Stimulated activated CD4-positive, alpha-beta T cell treated with anti-CD3 and anti-CD28 coated beads, TNF-alpha, amount 100 ng/mL, for 48 hours (primary cell): ENCODE data around the gene GRK6.
A peak's percentile ranks its signal among the peaks of the same experiment; 100 is the strongest.

Experiments
- DNase-seq, 3 donors: peaks; one replicate each; pipeline ENCODE4 v3.0.0-alpha.2; 2020; ENCODE audit warnings: low read depth in 3 of 3

Gene GRK6

DNA sequence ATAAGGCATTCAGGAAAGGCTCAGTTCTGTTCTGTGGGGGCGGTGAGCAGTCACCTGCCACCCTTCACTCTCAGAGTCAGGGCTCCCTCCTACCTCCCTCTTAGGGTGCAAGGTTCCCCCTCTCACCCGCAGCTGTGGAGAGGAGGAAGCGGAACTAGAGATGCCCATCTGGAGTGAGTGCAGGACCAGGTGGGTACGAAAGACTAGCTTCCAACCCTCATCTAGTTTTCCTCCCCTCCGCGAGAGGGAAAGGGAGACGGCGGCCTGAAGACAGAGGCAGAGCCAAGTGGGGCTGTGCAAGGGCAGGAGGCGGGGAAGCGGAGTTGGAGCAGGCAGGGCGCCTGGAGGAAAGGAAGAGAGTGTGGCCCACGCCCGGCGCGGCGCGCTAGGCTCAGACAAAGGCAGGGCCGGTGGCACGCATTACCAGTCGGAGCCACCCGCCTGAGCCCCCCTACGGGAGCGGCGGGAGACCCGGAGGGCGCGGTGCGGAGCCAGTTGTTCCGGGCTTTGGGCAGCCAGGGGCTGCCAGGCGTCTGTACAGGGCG lies 27.4 kb downstream of the GRK6 start:
- no peak for DNase-seq

- peak; percentile 85 to 91 (median 91) for DNase-seq
These were observed 28.0 kb downstream of the GRK6 start for GRCh38 chr5:177454397-177455035.

DNA sequence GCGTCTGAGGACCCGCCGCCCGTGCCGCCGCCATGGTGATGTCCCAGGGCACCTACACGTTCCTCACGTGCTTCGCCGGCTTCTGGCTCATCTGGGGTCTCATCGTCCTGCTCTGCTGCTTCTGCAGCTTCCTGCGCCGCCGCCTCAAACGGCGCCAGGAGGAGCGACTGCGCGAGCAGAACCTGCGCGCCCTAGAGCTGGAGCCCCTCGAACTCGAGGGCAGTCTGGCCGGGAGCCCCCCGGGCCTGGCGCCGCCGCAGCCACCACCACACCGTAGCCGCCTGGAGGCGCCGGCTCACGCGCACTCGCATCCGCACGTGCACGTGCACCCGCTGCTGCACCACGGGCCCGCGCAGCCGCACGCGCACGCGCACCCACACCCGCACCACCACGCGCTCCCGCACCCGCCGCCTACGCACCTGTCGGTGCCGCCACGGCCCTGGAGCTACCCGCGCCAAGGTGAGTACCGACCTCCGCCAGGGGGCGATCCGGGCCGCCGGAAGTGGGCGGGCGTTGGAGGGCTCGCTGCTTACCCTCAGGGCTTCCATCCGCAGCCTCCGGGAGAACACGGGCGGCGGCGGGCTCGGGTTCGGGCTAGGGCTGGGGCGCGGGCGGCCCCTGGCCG lies 28.7 kb downstream of the GRK6 start:
- DNase-seq: peak; percentile 85 to 93 (median 88)

GRCh38 chr5:177455661-177456590 lies 29.4 kb downstream of the GRK6 start:
- DNase-seq: peak; percentile 92 to 99 (median 98)

- DNase-seq: no peak
These were observed 30.1 kb downstream of the GRK6 start for GRCh38 chr5:177456591-177456964.

- peak in 2 of 3 donors; percentile 46 to 72 for DNase-seq
These were observed 30.7 kb downstream of the GRK6 start for GRCh38 chr5:177456976-177457851.

- no peak for DNase-seq
These were observed 31.6 kb downstream of the GRK6 start for GRCh38 chr5:177457852-177458681.

- no peak for DNase-seq
These were observed 32.5 kb downstream of the GRK6 start for GRCh38 chr5:177458912-177459350.

DNA sequence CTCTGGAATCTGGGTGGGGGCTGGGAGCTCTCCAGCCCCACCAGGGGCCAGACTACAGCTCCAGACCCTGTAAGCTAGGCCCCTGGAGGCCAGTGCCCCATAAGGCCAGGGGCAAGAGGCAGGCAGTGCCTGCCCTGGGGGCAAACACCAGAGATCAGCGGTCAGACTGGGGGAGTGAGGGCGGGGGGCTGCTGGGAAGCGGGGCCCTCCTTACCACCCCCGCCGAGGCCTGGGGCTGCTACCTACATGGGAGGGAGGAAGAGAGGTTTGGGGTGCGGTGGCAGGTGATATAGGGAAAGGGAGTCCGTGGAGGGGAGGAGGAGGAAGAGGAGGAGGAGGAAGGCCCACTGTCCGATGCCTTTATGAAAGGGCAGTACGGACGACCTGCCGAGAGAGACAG lies 32.9 kb downstream of the GRK6 start:
- no peak for DNase-seq

DNA sequence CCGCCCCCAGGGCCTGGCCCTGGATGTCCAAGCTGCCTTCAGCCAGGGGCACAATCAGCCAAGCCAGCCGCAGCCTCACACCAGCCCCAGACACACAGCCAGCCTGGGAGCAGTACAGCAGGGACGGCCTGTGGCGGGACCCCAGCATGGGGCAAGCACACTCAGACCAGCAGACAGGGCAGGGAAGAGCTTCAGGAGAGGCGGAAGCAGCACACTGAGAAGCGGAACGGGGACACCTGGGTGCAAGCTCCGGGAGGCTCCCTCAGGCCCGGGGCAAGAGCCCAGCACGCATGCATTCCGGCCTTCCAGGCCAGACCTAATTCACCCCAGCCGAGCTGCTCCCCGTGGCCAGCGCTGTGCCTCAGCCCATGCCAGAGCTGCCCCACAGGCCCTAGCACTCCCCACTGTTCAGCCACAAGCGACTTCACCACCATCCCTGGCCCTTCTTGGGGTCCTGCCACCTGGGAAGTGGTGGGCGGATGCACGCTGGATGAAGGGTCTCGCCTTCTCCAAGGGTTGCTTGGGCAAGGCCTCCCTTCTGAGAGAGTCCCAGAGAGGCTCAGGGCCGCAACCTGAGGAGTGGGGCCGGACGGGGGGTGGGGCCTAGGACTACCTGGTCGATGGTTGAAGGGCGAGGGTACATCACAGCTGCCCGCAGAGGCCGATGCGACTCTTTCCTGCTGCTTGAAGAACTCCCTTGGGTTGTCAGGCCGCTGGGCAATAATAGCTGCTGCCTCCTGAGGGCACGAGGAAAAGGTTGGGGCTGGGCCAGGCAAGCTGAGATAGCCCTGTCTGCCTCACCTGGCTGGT lies 33.5 kb downstream of the GRK6 start:
- no peak for DNase-seq

- DNase-seq: no peak
These were observed 35.7 kb downstream of the GRK6 start for GRCh38 chr5:177462021-177462670.

DNA sequence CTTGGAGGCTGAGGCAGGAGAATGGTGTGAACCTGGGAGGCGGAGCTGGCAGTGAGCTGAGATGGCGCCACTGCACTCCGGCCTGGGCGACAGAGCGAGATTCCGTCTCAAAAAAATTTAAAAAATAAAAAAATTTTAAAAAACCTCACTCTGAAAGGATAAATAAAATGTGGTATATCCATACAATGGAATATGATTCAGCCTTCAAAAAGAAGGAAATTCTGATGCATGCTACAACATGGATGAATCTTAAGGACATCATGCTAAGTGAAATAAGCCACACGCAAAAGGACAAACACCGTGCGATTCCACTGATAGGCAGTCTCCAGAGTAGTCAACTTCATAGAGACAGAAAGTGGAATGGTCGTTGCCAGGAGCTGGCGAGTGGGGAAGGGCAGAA lies 38.6 kb downstream of the GRK6 start:
- no peak for DNase-seq

DNA sequence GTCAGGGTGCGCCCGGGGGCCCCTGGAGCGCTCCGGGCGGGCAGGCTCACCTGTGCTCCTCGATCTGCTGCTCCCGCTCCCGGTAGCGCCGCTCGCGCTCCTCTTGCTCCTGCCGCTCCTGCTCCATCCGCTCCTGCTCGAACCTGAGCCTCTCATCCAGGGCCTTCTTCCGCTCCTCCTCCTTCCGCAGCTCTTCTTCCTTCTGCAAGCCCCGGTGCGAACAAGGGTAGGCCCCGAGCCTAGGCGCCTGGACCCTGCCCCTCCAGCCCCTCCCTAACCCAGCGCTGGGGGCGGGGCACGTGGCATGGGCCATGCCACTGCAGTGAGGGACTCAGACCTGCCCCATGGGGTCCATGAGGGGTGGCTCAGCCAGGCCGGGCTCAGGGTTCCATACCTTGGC lies 40.4 kb downstream of the GRK6 start:
- DNase-seq: no peak

GRCh38 chr5:177467436-177467835 lies 41.0 kb downstream of the GRK6 start:
- DNase-seq: no peak

- DNase-seq: no peak
These were observed 41.8 kb downstream of the GRK6 start for GRCh38 chr5:177468329-177468684.

DNA sequence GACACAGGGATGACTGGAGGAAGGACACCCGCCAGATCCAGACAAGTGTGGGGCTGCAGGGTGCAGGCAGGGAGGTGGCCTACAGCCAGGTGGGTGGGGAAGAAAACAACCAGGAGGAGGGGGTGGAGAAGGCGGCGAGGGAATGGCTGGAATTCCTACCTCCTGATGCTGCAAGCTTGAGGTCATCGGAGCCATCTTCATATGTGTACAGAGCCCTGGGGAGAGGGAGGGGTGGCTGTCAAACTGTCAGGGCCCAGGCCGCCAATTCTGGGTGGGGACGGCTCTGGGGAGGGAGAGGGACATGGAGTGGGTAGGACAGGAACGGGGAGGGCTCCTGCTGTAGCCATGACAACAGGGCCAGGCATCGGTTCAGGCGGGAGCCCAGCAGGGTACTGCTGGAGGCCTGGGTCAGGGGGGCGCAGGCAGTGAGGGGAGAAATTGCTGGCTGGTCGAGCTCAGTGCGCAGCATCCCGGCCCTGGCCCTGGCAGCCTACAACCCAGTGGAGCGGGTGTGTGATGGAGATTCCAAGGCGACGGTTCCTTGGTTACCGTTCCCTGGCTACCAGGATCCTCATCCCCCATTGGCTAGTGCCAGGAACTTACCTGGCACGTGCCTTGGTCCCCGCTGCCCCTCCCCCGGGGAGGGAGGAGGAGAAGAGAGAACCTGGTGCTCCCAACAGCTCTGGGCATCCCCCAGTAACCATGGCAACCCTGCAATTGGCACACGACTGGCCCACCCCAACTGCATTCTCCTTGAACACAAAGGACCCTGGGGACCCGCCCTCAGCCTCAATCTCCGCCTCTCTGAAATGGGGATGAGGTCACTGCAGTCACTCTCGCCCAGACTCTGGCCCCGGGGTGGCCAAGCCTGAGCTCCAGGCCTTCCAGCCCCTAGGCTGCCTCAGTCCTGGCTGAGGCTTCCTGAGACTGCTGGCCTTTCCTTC lies 42.5 kb downstream of the GRK6 start:
- no peak for DNase-seq

- no peak for DNase-seq
These were observed 43.5 kb downstream of the GRK6 start for GRCh38 chr5:177469750-177470525.
